ENCODE data around the gene TTYH2. TPM values are rescaled to one million over a fixed set of nuclear protein-coding genes. Genes with fewer than 3 reads are reported as not detected.

The TTYH2 gene
- total RNA-seq, 1 donor from 2014 or later = 2.1 TPM

DNA sequence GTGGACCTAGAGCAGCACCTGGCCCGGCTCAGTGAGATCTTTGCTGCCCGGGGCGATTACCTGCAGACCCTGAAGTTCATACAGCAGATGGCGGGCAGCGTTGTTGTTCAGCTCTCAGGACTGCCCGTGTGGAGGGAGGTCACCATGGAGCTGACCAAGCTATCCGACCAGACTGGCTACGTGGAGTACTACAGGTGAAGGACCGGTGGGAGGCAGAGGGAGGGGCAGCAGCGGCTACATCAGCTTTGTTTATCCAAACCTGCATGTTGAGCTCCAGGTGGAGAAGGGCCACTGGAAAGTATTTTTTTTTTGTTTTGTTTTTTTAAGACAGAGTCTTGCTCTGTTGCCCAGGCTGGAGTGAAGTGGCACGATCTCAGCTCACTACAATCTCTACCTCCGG lies 23.9 kb downstream of the TTYH2 start:
- Mint-ChIP-seq H3K27me3 (ENCODE audit: low read depth) (peaks cover 2% of the 10 kb centered on the region), H3K4me1 (ENCODE audit: low read depth) (peaks cover 7% of the 10 kb centered on the region), H3K36me3 (ENCODE audit: low read depth) (no peaks in the 10 kb centered on the region), H3K9me3 (ENCODE audit: low read depth) (no peaks in the 10 kb centered on the region), H3K27ac (ENCODE audit: unreplicated experiment) (no peak overlapping the region), H3K4me3 (ENCODE audit: unreplicated experiment) (no peak overlapping the region)
- TF ChIP-seq, protein P1, sequence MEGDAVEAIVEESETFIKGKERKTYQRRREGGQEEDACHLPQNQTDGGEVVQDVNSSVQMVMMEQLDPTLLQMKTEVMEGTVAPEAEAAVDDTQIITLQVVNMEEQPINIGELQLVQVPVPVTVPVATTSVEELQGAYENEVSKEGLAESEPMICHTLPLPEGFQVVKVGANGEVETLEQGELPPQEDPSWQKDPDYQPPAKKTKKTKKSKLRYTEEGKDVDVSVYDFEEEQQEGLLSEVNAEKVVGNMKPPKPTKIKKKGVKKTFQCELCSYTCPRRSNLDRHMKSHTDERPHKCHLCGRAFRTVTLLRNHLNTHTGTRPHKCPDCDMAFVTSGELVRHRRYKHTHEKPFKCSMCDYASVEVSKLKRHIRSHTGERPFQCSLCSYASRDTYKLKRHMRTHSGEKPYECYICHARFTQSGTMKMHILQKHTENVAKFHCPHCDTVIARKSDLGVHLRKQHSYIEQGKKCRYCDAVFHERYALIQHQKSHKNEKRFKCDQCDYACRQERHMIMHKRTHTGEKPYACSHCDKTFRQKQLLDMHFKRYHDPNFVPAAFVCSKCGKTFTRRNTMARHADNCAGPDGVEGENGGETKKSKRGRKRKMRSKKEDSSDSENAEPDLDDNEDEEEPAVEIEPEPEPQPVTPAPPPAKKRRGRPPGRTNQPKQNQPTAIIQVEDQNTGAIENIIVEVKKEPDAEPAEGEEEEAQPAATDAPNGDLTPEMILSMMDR (IDR thresholded peaks at IDR 0.05) = no peak
- DNase-seq (ENCODE audit: low spot score) = no peak

DNA sequence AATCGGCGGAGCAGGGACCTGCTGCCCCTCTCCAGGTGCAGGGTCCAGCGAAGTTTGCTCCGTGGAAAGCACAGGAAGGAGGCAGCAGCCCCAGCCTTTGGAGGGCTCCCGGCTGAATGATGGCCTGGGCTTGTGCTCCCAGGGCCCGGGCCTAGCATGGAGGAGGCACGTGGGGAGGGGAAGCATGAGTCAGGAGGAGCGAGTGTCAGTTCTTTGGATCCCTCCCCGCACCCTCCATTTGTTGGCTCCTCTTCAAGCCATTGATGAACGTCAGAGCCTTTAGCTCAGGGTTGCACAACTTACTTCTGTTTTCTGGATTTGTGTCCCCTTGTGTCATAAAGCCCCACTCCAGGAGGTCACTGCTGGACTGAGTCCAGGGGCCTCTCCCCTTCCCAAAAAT lies 25.8 kb downstream of the TTYH2 start:
- Mint-ChIP-seq H3K36me3 (ENCODE audit: low read depth) (no peaks in the 10 kb centered on the region), H3K9me3 (ENCODE audit: low read depth) (no peaks in the 10 kb centered on the region), H3K27me3 (ENCODE audit: low read depth) (no peaks in the 10 kb centered on the region), H3K4me1 (ENCODE audit: low read depth) (peaks cover 7% of the 10 kb centered on the region), H3K4me3 (ENCODE audit: unreplicated experiment) (no peak overlapping the region), H3K27ac (ENCODE audit: unreplicated experiment) (no peak overlapping the region)
- DNase-seq (ENCODE audit: low spot score) = no peak
- TF ChIP-seq, protein P1 (IDR thresholded peaks at IDR 0.05) = no peak

DNA sequence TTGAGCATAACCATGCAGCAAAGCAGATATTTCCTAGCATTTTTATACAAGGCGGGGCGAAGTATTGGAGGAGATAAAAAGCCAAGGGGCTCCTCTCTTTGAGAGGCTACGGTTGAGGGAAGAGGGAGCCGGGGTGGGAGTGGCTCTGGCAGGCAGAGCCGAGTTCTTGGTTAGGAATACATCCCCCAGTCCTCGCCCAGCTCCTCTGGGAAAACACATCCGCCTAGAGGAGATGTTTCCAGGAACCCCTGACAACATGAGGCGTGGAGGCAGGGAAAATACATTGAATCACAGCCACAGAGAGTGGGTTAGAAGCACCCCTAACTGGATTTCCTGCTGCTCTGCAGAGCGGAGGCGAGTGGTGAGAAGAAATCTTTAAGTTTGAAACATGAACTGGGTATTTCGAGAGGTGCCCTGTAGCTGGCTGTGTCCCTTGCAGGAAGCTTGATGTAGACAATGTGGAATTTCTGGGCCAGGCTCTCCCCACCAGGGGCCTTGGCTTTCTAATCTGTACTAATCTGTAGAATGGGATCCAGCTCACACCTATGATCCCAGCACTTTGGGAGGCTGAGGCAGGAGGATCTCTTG lies 27.3 kb downstream of the TTYH2 start:
- H3K4me1 Mint-ChIP-seq (ENCODE audit: low read depth) = peaks cover 9% of the 10 kb centered on the region
- TF ChIP-seq, protein P1 (IDR thresholded peaks at IDR 0.05) = no peak
- H3K36me3 Mint-ChIP-seq (ENCODE audit: low read depth) = no peaks in the 10 kb centered on the region
- H3K27me3 Mint-ChIP-seq (ENCODE audit: low read depth) = no peaks in the 10 kb centered on the region
- no peak overlapping the region for H3K4me3 Mint-ChIP-seq (ENCODE audit: unreplicated experiment)
- no peak overlapping the region for H3K27ac Mint-ChIP-seq (ENCODE audit: unreplicated experiment)
- H3K9me3 Mint-ChIP-seq (ENCODE audit: low read depth) = no peaks in the 10 kb centered on the region
- DNase-seq (ENCODE audit: low spot score) = no peak

DNA sequence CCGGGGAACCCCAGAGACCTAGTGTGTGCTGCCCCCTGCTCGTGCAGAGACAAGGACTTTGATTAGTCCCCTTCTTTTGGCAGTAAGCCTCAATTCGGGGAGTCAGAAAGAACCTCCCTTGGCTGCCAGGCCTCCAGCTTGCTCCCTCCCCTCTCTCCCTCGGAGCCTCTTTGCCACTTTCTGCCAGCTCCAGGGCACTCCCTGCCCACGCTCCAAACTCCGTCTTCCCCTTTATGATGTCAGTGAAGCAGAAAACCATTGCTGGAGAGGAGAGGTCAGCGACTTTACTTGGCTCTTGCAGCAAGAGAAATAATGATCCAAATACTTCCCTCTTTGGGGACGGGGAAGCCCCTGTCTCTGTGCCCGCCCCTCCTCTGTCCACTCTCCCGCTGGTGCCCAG lies 28.1 kb downstream of the TTYH2 start:
- no peak for DNase-seq (ENCODE audit: low spot score)
- Mint-ChIP-seq H3K36me3 (ENCODE audit: low read depth) (no peaks in the 10 kb centered on the region), H3K9me3 (ENCODE audit: low read depth) (no peaks in the 10 kb centered on the region), H3K27ac (ENCODE audit: unreplicated experiment) (no peak overlapping the region), H3K4me1 (ENCODE audit: low read depth) (peaks cover 9% of the 10 kb centered on the region), H3K27me3 (ENCODE audit: low read depth) (no peaks in the 10 kb centered on the region), H3K4me3 (ENCODE audit: unreplicated experiment) (no peak overlapping the region)
- TF ChIP-seq, protein P1 (IDR thresholded peaks at IDR 0.05) = no peak

DNA sequence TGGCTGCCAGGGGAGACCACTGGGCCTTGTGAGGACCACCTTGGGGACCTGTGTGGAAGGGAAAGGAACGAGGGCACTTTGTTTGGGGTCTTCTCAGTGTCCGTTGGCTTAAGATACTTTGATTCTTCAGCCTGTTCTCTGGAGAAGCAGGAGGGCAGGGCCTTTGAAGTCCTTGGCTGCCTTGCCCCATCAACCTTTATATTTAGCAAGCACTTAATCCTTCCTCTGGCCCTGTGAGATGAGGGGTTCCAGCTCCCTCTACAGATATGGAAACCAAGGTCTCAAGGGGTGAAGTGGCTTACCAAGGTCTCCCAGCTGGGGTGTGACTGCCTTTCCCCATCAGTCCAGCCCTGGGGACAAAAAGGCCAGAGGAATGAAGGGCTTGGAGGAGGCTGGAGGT lies 28.5 kb downstream of the TTYH2 start:
- H3K4me3 Mint-ChIP-seq (ENCODE audit: unreplicated experiment) = no peak overlapping the region
- no peaks in the 10 kb centered on the region for H3K9me3 Mint-ChIP-seq (ENCODE audit: low read depth)
- H3K36me3 Mint-ChIP-seq (ENCODE audit: low read depth) = no peaks in the 10 kb centered on the region
- no peaks in the 10 kb centered on the region for H3K27me3 Mint-ChIP-seq (ENCODE audit: low read depth)
- no peak overlapping the region for H3K27ac Mint-ChIP-seq (ENCODE audit: unreplicated experiment)
- DNase-seq (ENCODE audit: low spot score) = no peak
- H3K4me1 Mint-ChIP-seq (ENCODE audit: low read depth) = peaks cover 9% of the 10 kb centered on the region
- TF ChIP-seq, protein P1 (IDR thresholded peaks at IDR 0.05) = no peak
